WTC11 (cell line): ENCODE results near the gene NELL1. TPM values are rescaled to one million over a fixed set of nuclear protein-coding genes. Genes with fewer than 3 reads are reported as not detected.

ENCODE experiments used
- ATAC-seq: fragments of 200-7000 bp; cut with Tn5 transposase; 2 replicates; pipeline ENCODE4 v1.10.0; 2021; ENCODE audit warnings: mild to moderate bottlenecking, moderate library complexity
- CTCF ChIA-PET: fragments of 300-600 bp; sonication (Branson Sonifier 250); formaldehyde crosslinking; loops from one replicate; lab custom pipeline; 2021; ENCODE audit warnings: antibody characterized with exemption; lab: Charles Lee
- POLR2A ChIA-PET: fragments of 350-600 bp; sonication (Branson Sonifier 250); formaldehyde crosslinking; loops from one replicate; lab custom pipeline; 2021; ENCODE audit warnings: antibody characterized with exemption; lab: Charles Lee
- DNase-seq: peaks from one replicate; pipeline ENCODE4 v3.0.0; 2021; ENCODE audit warnings: low spot score
- H3K27ac Mint-ChIP-seq: 2 replicates; pipeline ENCODE4 v1.8.0; 2021; ENCODE audit warnings: mixed read lengths
- H3K27me3 Mint-ChIP-seq: 2 replicates; pipeline ENCODE4 v1.8.0; 2021; ENCODE audit warnings: low read depth, mild to moderate bottlenecking, moderate library complexity, mixed read lengths
- H3K36me3 Mint-ChIP-seq: 2 replicates; pipeline ENCODE4 v1.8.0; 2021; ENCODE audit warnings: mixed read lengths
- H3K4me1 Mint-ChIP-seq: 2 replicates; pipeline ENCODE4 v1.8.0; 2022; ENCODE audit warnings: mixed read lengths
- H3K4me3 Mint-ChIP-seq: 2 replicates; pipeline ENCODE4 v1.8.0; 2021; ENCODE audit warnings: mild to moderate bottlenecking, moderate library complexity, mixed read lengths
- H3K9me3 Mint-ChIP-seq: 2 replicates; pipeline ENCODE4 v1.8.0; 2021; ENCODE audit warnings: mixed read lengths
- CREB1 ChIP-seq: sonication (generic); formaldehyde crosslinking; IDR thresholded peaks from 2 replicates; pipeline ENCODE4 v1.8.0; 2023; ENCODE audit warnings: mild to moderate bottlenecking, missing genetic modification reagents
- FOXP1 ChIP-seq: sonication (generic); formaldehyde crosslinking; IDR thresholded peaks from 2 replicates; pipeline ENCODE4 v1.8.0; 2022; ENCODE audit warnings: missing genetic modification reagents, mild to moderate bottlenecking, moderate library complexity, borderline replicate concordance
- GRHL2 ChIP-seq: fragments of 250-450 bp; sonication (Bioruptor Pico); IDR thresholded peaks from 2 replicates; pipeline ENCODE4 v1.8.0; 2022; ENCODE audit warnings: mild to moderate bottlenecking, moderate library complexity; ENCODE audit not compliant: insufficient replicate concordance, severe bottlenecking
- NFYB ChIP-seq: sonication (generic); formaldehyde crosslinking; conservative IDR thresholded peaks from 2 replicates; pipeline ENCODE4 v1.8.0; 2022; ENCODE audit warnings: low read depth, missing genetic modification reagents
- OVOL2 ChIP-seq: fragments of 250-450 bp; sonication (Bioruptor Pico); IDR thresholded peaks from 2 replicates; pipeline ENCODE4 v1.9.0; 2021; ENCODE audit warnings: mild to moderate bottlenecking, borderline replicate concordance
- RELA ChIP-seq: sonication (generic); formaldehyde crosslinking; IDR thresholded peaks from 2 replicates; pipeline ENCODE4 v1.8.1; 2022; ENCODE audit warnings: missing genetic modification reagents, mild to moderate bottlenecking, borderline replicate concordance
- TCF7 ChIP-seq: sonication (generic); formaldehyde crosslinking; IDR thresholded peaks from 2 replicates; pipeline ENCODE4 v1.8.0; 2022; ENCODE audit warnings: mild to moderate bottlenecking, low read depth, missing genetic modification reagents, moderate library complexity
- ZNF232 ChIP-seq: sonication (generic); formaldehyde crosslinking; IDR thresholded peaks from 2 replicates; pipeline ENCODE4 v1.8.0; 2022; ENCODE audit warnings: mild to moderate bottlenecking, missing genetic modification reagents
- ZNF317 ChIP-seq: sonication (generic); formaldehyde crosslinking; IDR thresholded peaks from 2 replicates; pipeline ENCODE4 v1.8.1; 2023; ENCODE audit warnings: low read depth, mild to moderate bottlenecking, moderate library complexity, missing genetic modification reagents, borderline replicate concordance
- ZNF416 ChIP-seq: fragments of 250-450 bp; sonication (Bioruptor Pico); IDR thresholded peaks from 2 replicates; pipeline ENCODE4 v1.9.0; 2021; ENCODE audit warnings: mild to moderate bottlenecking, inconsistent platforms
- total RNA-seq: library from RNA; stranded (reverse); gene quantifications from 3 replicates; pipeline ENCODE4 v1.2.3, GENCODE V29; 2021
- TF ChIP-seq, protein P1 (sequence below): sonication (generic); formaldehyde crosslinking; IDR thresholded peaks from 2 replicates; pipeline ENCODE4 v1.8.1; 2022; ENCODE audit warnings: mild to moderate bottlenecking, moderate library complexity, missing genetic modification reagents
- TF ChIP-seq, protein P2 (sequence below): fragments of 250-450 bp; sonication (Bioruptor Pico); conservative IDR thresholded peaks from 2 replicates; pipeline ENCODE4 v1.9.0; 2021; ENCODE audit warnings: mild to moderate bottlenecking
- TF ChIP-seq, protein P3 (sequence below): sonication (generic); formaldehyde crosslinking; IDR thresholded peaks from 2 replicates; pipeline ENCODE4 v1.8.1; 2023; ENCODE audit warnings: mild to moderate bottlenecking, missing genetic modification reagents, borderline replicate concordance
- TF ChIP-seq, protein P4 (sequence below): sonication (generic); formaldehyde crosslinking; IDR thresholded peaks from 2 replicates; pipeline ENCODE4 v1.8.1; 2023; ENCODE audit warnings: mild to moderate bottlenecking, missing genetic modification reagents, moderate library complexity
- TF ChIP-seq, protein P5 (sequence below): fragments of 250-450 bp; sonication (Bioruptor Pico); IDR thresholded peaks from 2 replicates; pipeline ENCODE4 v1.9.0; 2021; ENCODE audit warnings: mild to moderate bottlenecking

Gene NELL1
- total RNA-seq, 1 experiment from 2014 or later: 1.8 TPM

DNA sequence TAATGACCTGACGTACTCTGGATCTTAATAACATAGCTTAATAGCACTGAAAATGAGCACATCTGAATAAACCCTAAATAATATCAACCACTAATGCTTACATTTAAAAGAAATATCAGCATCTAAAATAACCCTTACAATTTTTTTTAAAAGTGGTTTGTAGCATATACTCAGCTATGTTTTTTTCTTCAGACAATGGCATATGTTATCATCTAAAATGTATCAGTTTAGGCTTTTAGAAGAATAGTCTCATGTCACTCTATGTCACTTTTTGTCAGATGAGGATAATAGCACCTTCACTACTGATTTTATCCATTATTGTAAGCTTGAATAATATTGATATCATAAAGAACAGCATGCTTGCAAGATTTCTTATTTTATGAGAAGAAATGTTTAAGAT, 868.6 kb downstream of the NELL1 start (continued):
- TF ChIP-seq, protein P1, sequence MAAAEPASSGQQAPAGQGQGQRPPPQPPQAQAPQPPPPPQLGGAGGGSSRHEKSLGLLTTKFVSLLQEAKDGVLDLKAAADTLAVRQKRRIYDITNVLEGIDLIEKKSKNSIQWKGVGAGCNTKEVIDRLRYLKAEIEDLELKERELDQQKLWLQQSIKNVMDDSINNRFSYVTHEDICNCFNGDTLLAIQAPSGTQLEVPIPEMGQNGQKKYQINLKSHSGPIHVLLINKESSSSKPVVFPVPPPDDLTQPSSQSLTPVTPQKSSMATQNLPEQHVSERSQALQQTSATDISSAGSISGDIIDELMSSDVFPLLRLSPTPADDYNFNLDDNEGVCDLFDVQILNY (CRISPR knock-in tag): no peak
- no peak for TF ChIP-seq ZNF416

DNA sequence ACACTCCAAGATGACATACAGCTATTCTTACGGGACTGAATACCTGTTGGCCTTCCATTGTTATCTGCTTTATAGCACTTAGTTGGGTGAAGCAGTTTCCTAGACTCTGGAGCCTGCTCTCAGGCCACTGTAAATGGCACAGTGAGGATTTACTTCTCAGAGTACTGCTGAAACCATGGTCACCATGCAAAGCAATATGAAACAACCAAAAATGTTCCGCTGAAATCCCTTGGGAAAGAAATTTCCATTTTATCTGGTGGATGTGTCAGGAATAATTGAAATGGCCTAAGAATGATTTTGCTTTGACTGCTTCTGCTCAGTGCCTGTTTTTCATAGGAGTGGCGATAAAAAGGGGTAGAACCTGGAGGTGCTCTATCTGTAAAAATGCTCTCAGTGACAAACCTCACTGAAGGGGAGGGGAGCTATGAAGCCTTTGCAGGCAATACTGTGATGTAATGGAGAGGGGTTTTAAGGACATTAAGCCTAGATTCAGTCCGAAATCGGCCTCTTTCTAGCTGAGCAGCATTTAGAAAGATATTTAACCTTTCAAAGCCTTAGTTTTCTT, 871.9 kb downstream of the NELL1 start:
- TF ChIP-seq GRHL2 (CRISPR knock-in tag): no peak
- no peak for TF ChIP-seq FOXP1 (CRISPR knock-in tag)
- TF ChIP-seq RELA: no peak
- no peak for TF ChIP-seq CREB1 (CRISPR knock-in tag)
- H3K27ac Mint-ChIP-seq: no peak overlapping the region
- ChIA-PET POLR2A (no interaction called here), CTCF (interaction anchor here (1.4 kb wide), 1 partner anchor 30 kb away, joined by 4 read pairs; no protein-coding TSS in a partner anchor)
- no peaks in the 10 kb centered on the region for H3K4me1 Mint-ChIP-seq
- no peaks in the 10 kb centered on the region for H3K27me3 Mint-ChIP-seq
- no peak overlapping the region for H3K4me3 Mint-ChIP-seq
- ATAC-seq (no peak), DNase-seq (no peak)
- H3K36me3 Mint-ChIP-seq: no peaks in the 10 kb centered on the region
- H3K9me3 Mint-ChIP-seq: peaks cover 2% of the 10 kb centered on the region

DNA sequence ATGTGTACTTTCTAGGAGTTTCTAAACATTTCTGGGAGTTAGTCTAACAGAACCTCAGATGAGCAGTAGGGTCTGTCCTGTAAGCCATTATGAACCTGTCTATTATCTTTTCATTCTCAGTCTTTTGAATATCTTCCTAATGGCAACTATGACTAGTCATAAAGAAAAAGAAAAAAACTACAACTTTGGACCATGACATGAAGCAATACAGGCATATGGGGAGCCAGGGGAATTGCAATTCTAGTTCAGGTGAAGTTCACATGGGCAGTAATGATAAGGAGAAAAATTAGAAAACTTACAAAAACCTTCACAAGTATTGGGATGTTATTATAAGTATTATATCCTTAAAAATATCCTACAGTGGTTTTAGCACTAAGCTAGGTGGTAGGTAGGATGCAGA, 874.5 kb downstream of the NELL1 start:
- ChIA-PET POLR2A (no interaction called here), CTCF (no interaction called here)
- no peaks in the 10 kb centered on the region for H3K27me3 Mint-ChIP-seq
- TF ChIP-seq OVOL2 (CRISPR knock-in tag) (no peak), ZNF317 (no peak), ZNF416 (no peak), ZNF232 (no peak), TCF7 (CRISPR knock-in tag) (no peak), NFYB (CRISPR knock-in tag) (no peak)
- TF ChIP-seq, protein P2, sequence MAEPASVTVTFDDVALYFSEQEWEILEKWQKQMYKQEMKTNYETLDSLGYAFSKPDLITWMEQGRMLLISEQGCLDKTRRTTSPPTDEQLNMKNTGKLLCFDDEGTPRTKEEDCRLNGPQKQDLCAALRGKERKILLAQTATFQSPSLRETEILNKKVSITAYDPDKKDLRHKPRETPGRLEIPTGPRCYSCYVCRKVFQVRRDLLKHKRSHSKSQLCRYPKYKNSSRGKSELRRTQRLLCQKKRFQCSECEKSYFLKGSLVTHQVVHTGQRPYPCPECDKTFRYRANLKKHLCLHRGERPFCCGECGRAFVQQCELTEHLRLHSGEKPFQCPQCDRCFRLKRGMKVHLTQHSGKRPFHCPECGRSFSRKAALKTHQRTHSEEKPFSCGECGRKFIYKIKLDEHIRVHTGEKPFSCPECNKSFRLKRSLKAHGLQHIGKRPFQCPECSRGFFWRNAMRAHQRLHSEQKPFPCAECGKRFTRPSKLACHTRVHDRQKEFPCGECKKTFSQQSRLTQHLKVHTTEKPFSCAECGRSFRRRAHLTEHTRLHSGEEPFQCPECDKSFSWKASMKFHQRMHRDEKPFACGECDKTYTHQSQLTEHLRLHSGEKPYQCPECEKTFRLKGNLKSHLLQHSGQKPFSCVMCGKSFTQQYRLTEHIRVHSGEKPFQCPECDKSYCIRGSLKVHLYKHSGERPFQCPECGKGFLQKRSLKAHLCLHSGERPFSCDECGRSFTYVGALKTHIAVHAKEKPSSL: no peak
- TF ChIP-seq, protein P3, sequence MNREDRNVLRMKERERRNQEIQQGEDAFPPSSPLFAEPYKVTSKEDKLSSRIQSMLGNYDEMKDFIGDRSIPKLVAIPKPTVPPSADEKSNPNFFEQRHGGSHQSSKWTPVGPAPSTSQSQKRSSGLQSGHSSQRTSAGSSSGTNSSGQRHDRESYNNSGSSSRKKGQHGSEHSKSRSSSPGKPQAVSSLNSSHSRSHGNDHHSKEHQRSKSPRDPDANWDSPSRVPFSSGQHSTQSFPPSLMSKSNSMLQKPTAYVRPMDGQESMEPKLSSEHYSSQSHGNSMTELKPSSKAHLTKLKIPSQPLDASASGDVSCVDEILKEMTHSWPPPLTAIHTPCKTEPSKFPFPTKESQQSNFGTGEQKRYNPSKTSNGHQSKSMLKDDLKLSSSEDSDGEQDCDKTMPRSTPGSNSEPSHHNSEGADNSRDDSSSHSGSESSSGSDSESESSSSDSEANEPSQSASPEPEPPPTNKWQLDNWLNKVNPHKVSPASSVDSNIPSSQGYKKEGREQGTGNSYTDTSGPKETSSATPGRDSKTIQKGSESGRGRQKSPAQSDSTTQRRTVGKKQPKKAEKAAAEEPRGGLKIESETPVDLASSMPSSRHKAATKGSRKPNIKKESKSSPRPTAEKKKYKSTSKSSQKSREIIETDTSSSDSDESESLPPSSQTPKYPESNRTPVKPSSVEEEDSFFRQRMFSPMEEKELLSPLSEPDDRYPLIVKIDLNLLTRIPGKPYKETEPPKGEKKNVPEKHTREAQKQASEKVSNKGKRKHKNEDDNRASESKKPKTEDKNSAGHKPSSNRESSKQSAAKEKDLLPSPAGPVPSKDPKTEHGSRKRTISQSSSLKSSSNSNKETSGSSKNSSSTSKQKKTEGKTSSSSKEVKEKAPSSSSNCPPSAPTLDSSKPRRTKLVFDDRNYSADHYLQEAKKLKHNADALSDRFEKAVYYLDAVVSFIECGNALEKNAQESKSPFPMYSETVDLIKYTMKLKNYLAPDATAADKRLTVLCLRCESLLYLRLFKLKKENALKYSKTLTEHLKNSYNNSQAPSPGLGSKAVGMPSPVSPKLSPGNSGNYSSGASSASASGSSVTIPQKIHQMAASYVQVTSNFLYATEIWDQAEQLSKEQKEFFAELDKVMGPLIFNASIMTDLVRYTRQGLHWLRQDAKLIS (CRISPR knock-in tag): no peak
- TF ChIP-seq, protein P4, sequence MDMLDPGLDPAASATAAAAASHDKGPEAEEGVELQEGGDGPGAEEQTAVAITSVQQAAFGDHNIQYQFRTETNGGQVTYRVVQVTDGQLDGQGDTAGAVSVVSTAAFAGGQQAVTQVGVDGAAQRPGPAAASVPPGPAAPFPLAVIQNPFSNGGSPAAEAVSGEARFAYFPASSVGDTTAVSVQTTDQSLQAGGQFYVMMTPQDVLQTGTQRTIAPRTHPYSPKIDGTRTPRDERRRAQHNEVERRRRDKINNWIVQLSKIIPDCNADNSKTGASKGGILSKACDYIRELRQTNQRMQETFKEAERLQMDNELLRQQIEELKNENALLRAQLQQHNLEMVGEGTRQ (CRISPR knock-in tag): no peak
- TF ChIP-seq, protein P5, sequence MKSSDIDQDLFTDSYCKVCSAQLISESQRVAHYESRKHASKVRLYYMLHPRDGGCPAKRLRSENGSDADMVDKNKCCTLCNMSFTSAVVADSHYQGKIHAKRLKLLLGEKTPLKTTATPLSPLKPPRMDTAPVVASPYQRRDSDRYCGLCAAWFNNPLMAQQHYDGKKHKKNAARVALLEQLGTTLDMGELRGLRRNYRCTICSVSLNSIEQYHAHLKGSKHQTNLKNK (CRISPR knock-in tag): no peak
- H3K9me3 Mint-ChIP-seq: peaks cover 16% of the 10 kb centered on the region
- H3K27ac Mint-ChIP-seq: no peak overlapping the region
- ATAC-seq: no peak
- H3K4me1 Mint-ChIP-seq: no peaks in the 10 kb centered on the region
- no peaks in the 10 kb centered on the region for H3K36me3 Mint-ChIP-seq
- no peak for DNase-seq
- H3K4me3 Mint-ChIP-seq: no peak overlapping the region
